Measurements from ENCODE around the gene CCNY.

CCNY gene

GRCh38 chr10:35606430-35606829 is 270.1 kb downstream of the CCNY start:
- Histone ChIP-seq H3K9me3 (replicated peaks in 1 of 11) (peaks cover 18 to 33% (median 29%) of the 10 kb centered on the region in 11 experiments), H3K27me3 (no peaks in the 10 kb centered on the region)
- TF ChIP-seq Cebpa-rat (IDR thresholded peaks at IDR 0.05): no peak

DNA sequence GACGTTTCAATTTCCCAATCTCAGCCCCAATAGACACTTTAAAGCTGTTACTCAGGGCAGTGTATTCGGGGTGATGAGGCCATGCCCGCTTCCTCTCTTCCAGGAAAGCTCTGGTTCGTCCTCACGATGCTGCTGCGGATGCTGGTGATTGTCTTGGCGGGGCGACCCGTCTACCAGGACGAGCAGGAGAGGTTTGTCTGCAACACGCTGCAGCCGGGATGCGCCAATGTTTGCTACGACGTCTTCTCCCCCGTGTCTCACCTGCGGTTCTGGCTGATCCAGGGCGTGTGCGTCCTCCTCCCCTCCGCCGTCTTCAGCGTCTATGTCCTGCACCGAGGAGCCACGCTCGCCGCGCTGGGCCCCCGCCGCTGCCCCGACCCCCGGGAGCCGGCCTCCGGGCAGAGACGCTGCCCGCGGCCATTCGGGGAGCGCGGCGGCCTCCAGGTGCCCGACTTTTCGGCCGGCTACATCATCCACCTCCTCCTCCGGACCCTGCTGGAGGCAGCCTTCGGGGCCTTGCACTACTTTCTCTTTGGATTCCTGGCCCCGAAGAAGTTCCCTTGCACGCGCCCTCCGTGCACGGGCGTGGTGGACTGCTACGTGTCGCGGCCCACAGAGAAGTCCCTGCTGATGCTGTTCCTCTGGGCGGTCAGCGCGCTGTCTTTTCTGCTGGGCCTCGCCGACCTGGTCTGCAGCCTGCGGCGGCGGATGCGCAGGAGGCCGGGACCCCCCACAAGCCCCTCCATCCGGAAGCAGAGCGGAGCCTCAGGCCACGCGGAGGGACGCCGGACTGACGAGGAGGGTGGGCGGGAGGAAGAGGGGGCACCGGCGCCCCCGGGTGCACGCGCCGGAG is 271.4 kb downstream of the CCNY start:
- Histone ChIP-seq H3K9ac (no peak overlapping the region), H4K20me1 (no peaks in the 10 kb centered on the region), H3K4me1 (no peaks in the 10 kb centered on the region), H3K27me3 (no peaks in the 10 kb centered on the region), H3K27ac (no peak overlapping the region), H3K9me3 (replicated peaks in 1 of 11) (peaks cover 18 to 33% (median 29%) of the 10 kb centered on the region in 11 experiments), H3K4me2 (no peak overlapping the region), H3K4me3 (no peak overlapping the region), H3K36me3 (no peaks in the 10 kb centered on the region)
- no peak for TF ChIP-seq Cebpa-rat (IDR thresholded peaks at IDR 0.05)

More at GRCh38 chr10:35606430-35606829, 270.1 kb downstream of the CCNY start:
- Histone ChIP-seq H3K9ac (no peak overlapping the region), H4K20me1 (no peaks in the 10 kb centered on the region), H3K4me3 (no peak overlapping the region), H3K27ac (no peak overlapping the region), H3K4me1 (no peaks in the 10 kb centered on the region), H3K36me3 (no peaks in the 10 kb centered on the region), H3K4me2 (no peak overlapping the region)

GRCh38 chr10:35608328-35608672 is 272.0 kb downstream of the CCNY start:
- no peak overlapping the region for H3K9ac ChIP-seq
- H3K27ac ChIP-seq: no peak overlapping the region
- H3K36me3 ChIP-seq: no peaks in the 10 kb centered on the region
- no peaks in the 10 kb centered on the region for H3K27me3 ChIP-seq
- TF ChIP-seq Cebpa-rat (IDR thresholded peaks at IDR 0.05): no peak
- no peak overlapping the region for H3K4me2 ChIP-seq
- no peaks in the 10 kb centered on the region for H3K4me1 ChIP-seq
- H4K20me1 ChIP-seq: no peaks in the 10 kb centered on the region
- peaks cover 18 to 33% (median 29%) of the 10 kb centered on the region in 11 experiments for H3K9me3 ChIP-seq (replicated peaks in 1 of 11)
- no peak overlapping the region for H3K4me3 ChIP-seq

GRCh38 chr10:35611750-35612149 is 275.4 kb downstream of the CCNY start:
- H3K27ac ChIP-seq: no peak overlapping the region
- no peak for TF ChIP-seq Cebpa-rat (IDR thresholded peaks at IDR 0.05)

GRCh38 chr10:35612385-35613106 is 276.2 kb downstream of the CCNY start:
- H3K9ac ChIP-seq: no peak overlapping the region
- H3K4me3 ChIP-seq: no peak overlapping the region
- no peak for TF ChIP-seq Cebpa-rat (IDR thresholded peaks at IDR 0.05)
- no peaks in the 10 kb centered on the region for H3K27me3 ChIP-seq
- H3K4me2 ChIP-seq: no peak overlapping the region
- H3K27ac ChIP-seq: no peak overlapping the region
- H4K20me1 ChIP-seq: no peaks in the 10 kb centered on the region
- no peaks in the 10 kb centered on the region for H3K4me1 ChIP-seq
- peaks cover 18 to 29% (median 28%) of the 10 kb centered on the region in 11 experiments for H3K9me3 ChIP-seq (replicated peaks in 1 of 11)
- no peaks in the 10 kb centered on the region for H3K36me3 ChIP-seq

More at GRCh38 chr10:35611750-35612149, 275.4 kb downstream of the CCNY start:
- H3K4me1 ChIP-seq: no peaks in the 10 kb centered on the region
- H3K9me3 ChIP-seq (replicated peaks in 1 of 11): peaks cover 18 to 33% (median 29%) of the 10 kb centered on the region in 11 experiments
- H3K4me2 ChIP-seq: no peak overlapping the region
- no peaks in the 10 kb centered on the region for H3K36me3 ChIP-seq
- H4K20me1 ChIP-seq: no peaks in the 10 kb centered on the region
- H3K9ac ChIP-seq: no peak overlapping the region
- H3K27me3 ChIP-seq: no peaks in the 10 kb centered on the region
- H3K4me3 ChIP-seq: no peak overlapping the region

DNA sequence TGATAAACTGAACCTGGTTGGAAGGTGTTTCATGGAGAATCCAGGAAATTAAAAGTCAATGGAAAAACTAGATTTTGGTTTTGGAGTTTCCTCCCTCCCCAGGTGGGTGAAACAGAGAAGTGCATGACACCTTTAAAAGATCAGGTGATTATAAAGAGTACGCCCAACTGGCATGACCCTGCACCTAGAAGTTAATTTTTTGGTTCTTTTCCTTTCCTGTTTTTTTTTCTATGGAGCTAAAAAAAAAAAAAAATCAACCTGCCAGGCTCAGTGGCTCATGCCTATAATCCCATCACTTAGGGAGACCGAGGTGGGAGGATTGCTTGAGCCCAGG is 276.8 kb downstream of the CCNY start:
- no peak overlapping the region for H3K27ac ChIP-seq
- H3K4me2 ChIP-seq: no peak overlapping the region
- no peaks in the 10 kb centered on the region for H3K27me3 ChIP-seq
- no peak for TF ChIP-seq Cebpa-rat (IDR thresholded peaks at IDR 0.05)
- H3K9me3 ChIP-seq (replicated peaks in 1 of 11): peaks cover 18 to 24% (median 23%) of the 10 kb centered on the region in 11 experiments
- H4K20me1 ChIP-seq: no peaks in the 10 kb centered on the region
- H3K4me3 ChIP-seq: no peak overlapping the region
- no peaks in the 10 kb centered on the region for H3K4me1 ChIP-seq
- no peaks in the 10 kb centered on the region for H3K36me3 ChIP-seq
- no peak overlapping the region for H3K9ac ChIP-seq

- Histone ChIP-seq H3K9ac (no peak overlapping the region), H3K4me2 (no peak overlapping the region), H3K27ac (no peak overlapping the region), H3K4me3 (no peak overlapping the region), H4K20me1 (no peaks in the 10 kb centered on the region), H3K27me3 (no peaks in the 10 kb centered on the region), H3K9me3 (replicated peaks in 1 of 11) (peaks cover 13 to 19% (median 17%) of the 10 kb centered on the region in 11 experiments), H3K36me3 (no peaks in the 10 kb centered on the region), H3K4me1 (no peaks in the 10 kb centered on the region)
- no peak for TF ChIP-seq Cebpa-rat (IDR thresholded peaks at IDR 0.05)
Observed at GRCh38 chr10:35613597-35614226, 277.4 kb downstream of the CCNY start.

DNA sequence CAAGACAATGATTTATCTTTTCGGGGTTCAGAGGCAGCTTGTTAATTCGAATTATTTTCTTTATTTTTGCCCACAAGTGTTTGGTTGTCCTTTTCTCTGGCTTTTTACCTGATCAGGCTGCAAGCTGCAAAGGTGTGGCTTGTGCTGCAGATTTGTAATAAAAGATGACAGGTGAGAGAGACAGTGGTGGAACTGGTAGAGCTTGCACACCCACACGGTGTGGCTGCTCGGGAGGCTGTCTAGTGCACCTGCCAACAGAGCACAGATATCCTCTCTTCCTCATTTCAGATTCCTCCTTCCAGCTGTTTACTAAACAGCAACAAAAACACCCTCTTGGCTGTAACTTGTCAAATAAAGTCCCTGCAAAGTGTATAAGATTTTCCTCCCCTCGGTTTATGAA is 278.0 kb downstream of the CCNY start:
- no peaks in the 10 kb centered on the region for H3K27me3 ChIP-seq
- H3K27ac ChIP-seq: no peak overlapping the region
- no peaks in the 10 kb centered on the region for H3K36me3 ChIP-seq

More for the DNA sequence above, 278.0 kb downstream of the CCNY start:
- Histone ChIP-seq H3K9me3 (replicated peaks in 1 of 11) (peaks cover 11 to 20% (median 13%) of the 10 kb centered on the region in 11 experiments), H3K4me2 (no peak overlapping the region), H4K20me1 (no peaks in the 10 kb centered on the region), H3K4me3 (no peak overlapping the region), H3K9ac (no peak overlapping the region), H3K4me1 (no peaks in the 10 kb centered on the region)
- no peak for TF ChIP-seq Cebpa-rat (IDR thresholded peaks at IDR 0.05)

Measured in BLaER1 treated with 17β-estradiol and CSF1 and Interleukin-3, amounts not matched to agents 10 nM and 100 nM (cell line).